Neural progenitor cell (in vitro differentiated cells): Measurements from ENCODE around the gene CARMIL1.

Experiments
- CTCF ChIP-seq: fragments of 200-600 bp; sonication (generic); IDR thresholded peaks from 2 replicates; pipeline ENCODE4 v1.5.1; 2017; ENCODE audit warnings: antibody characterized with exemption, mild to moderate bottlenecking
- EZH2 ChIP-seq: fragments of 200-600 bp; sonication (generic); IDR thresholded peaks from 2 replicates; pipeline ENCODE4 v1.6.1; 2017; ENCODE audit warnings: antibody characterized with exemption, mild to moderate bottlenecking, moderate library complexity

- no peak for TF ChIP-seq CTCF
- no peak for TF ChIP-seq EZH2
Observed at GRCh38 chr6:25375125-25375524, 96.0 kb downstream of the CARMIL1 start.
